Gastroesophageal sphincter (tissue), 4 donors: ENCODE results near the gene RFTN1. TPM values are rescaled to one million over a fixed set of nuclear protein-coding genes. Genes with fewer than 3 reads are reported as not detected.

Experiments used
- ATAC-seq: fragments of 150-250 bp; one replicate; pipeline ENCODE4 v1.9.1; 2016; ENCODE audit warnings: mild to moderate bottlenecking, moderate library complexity
- H3K27ac ChIP-seq, 4 donors: fragments of 200-600 bp; sonication (generic) in 3 of 4; 1 replicate in 3 of 4; 2 replicates in 1 of 4; pipeline ENCODE4 v1.5.1; 2016 to 2019
- H3K27me3 ChIP-seq: fragments of 200-600 bp; sonication (generic); one replicate; pipeline ENCODE4 v1.5.1; 2019
- H3K36me3 ChIP-seq, 2 donors: fragments of 200-600 bp; sonication (generic); one replicate each; pipeline ENCODE4 v1.5.1; 2019; ENCODE audit warnings: control low read depth in 1 of 2
- H3K4me1 ChIP-seq, 3 donors: fragments of 200-600 bp; sonication (generic); 1 replicate in 2 of 3; 2 replicates in 1 of 3; pipeline ENCODE4 v1.5.1; 2016 to 2019; ENCODE audit warnings: control low read depth in 2 of 3
- H3K4me3 ChIP-seq, 2 donors: fragments of 200-600 bp; sonication (generic); one replicate each; pipeline ENCODE4 v1.5.1; 2019; ENCODE audit warnings: mild to moderate bottlenecking in 1 of 2, moderate library complexity in 1 of 2
- H3K9me3 ChIP-seq, 3 donors: fragments of 200-600 bp; sonication (generic); one replicate each; pipeline ENCODE4 v1.5.1; 2017 to 2019; ENCODE audit warnings: control low read depth in 2 of 3
- EP300 ChIP-seq: sonication (generic); formaldehyde crosslinking; IDR thresholded peaks from one replicate; pipeline ENCODE4 v1.6.1; 2017; ENCODE audit warnings: antibody characterized with exemption, mild to moderate bottlenecking
- POLR2A ChIP-seq, 2 donors: fragments of 450-650 bp; IDR thresholded peaks; one replicate each; pipeline ENCODE4 v1.6.1; 2017; ENCODE audit warnings: antibody characterized with exemption in 2 of 2, mild to moderate bottlenecking in 2 of 2, moderate library complexity in 1 of 2
- POLR2AphosphoS5 ChIP-seq: sonication (generic); formaldehyde crosslinking; IDR thresholded peaks from one replicate; pipeline ENCODE4 v1.6.1; 2017; ENCODE audit warnings: antibody characterized with exemption
- WGBS, 2 donors: methylation state at CpG; one replicate each; pipeline ENCODE4 v1.1.5; 2018; ENCODE audit warnings: low coverage in 1 of 2; 5-methylcytosine and 5-hydroxymethylcytosine counted together
- total RNA-seq, 4 donors: library from RNA; depleted of rRNA; stranded (reverse); fragments of >200 nt; gene quantifications; one replicate each; pipeline ENCODE4 v1.1.0, GENCODE V29; 2016
- TF ChIP-seq, protein P1 (sequence below), 4 experiments: fragments of 200-600 bp in 2 of 4; fragments of 450-650 bp in 2 of 4; sonication (generic) in 1 of 4; IDR thresholded peaks; one replicate each; pipeline ENCODE4 v1.5.1; 2017 to 2019; ENCODE audit warnings: antibody characterized with exemption in 4 of 4, mild to moderate bottlenecking in 2 of 4, moderate library complexity in 2 of 4

RFTN1 gene
- total RNA-seq, 4 donors from 2014 or later: 30.6 to 110 (median 68.2) TPM

GRCh38 chr3:16417945-16418739 is 95.4 kb downstream of the RFTN1 start:
- H3K36me3 ChIP-seq: no peaks in the 10 kb centered on the region
- H3K27me3 ChIP-seq: no peaks in the 10 kb centered on the region
- WGBS, 2 donors: 47 to 61% methylated on average over 5 of the region's 5 CpGs
- no peak for TF ChIP-seq POLR2A (IDR thresholded peaks at IDR 0.05)
- TF ChIP-seq POLR2AphosphoS5: no peak
- TF ChIP-seq, protein P1, sequence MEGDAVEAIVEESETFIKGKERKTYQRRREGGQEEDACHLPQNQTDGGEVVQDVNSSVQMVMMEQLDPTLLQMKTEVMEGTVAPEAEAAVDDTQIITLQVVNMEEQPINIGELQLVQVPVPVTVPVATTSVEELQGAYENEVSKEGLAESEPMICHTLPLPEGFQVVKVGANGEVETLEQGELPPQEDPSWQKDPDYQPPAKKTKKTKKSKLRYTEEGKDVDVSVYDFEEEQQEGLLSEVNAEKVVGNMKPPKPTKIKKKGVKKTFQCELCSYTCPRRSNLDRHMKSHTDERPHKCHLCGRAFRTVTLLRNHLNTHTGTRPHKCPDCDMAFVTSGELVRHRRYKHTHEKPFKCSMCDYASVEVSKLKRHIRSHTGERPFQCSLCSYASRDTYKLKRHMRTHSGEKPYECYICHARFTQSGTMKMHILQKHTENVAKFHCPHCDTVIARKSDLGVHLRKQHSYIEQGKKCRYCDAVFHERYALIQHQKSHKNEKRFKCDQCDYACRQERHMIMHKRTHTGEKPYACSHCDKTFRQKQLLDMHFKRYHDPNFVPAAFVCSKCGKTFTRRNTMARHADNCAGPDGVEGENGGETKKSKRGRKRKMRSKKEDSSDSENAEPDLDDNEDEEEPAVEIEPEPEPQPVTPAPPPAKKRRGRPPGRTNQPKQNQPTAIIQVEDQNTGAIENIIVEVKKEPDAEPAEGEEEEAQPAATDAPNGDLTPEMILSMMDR (IDR thresholded peaks at IDR 0.05): no peak
- TF ChIP-seq EP300: no peak
- peaks cover 3 to 47% (median 10%) of the 10 kb centered on the region in 3 donors for H3K4me1 ChIP-seq
- H3K9me3 ChIP-seq: no peaks in the 10 kb centered on the region
- H3K4me3 ChIP-seq: no peak overlapping the region
- ATAC-seq: no peak
- H3K27ac ChIP-seq: peak overlapping the region in 2 of 4 donors; percentile 27 to 35

- no peaks in the 10 kb centered on the region for H3K9me3 ChIP-seq
- peaks cover 3 to 55% (median 12%) of the 10 kb centered on the region in 3 donors for H3K4me1 ChIP-seq
- 67 to 100% methylated on average over 2 to 3 of the region's 3 CpGs for WGBS, 2 donors
- H3K36me3 ChIP-seq: no peaks in the 10 kb centered on the region
- no peak for ATAC-seq
- TF ChIP-seq POLR2A (IDR thresholded peaks at IDR 0.05): no peak
- TF ChIP-seq, protein P1 (IDR thresholded peaks at IDR 0.05): no peak
- H3K27ac ChIP-seq: no peak overlapping the region
- H3K27me3 ChIP-seq: no peaks in the 10 kb centered on the region
- H3K4me3 ChIP-seq: no peak overlapping the region
These were observed 97.5 kb downstream of the RFTN1 start for GRCh38 chr3:16415911-16416476.

DNA sequence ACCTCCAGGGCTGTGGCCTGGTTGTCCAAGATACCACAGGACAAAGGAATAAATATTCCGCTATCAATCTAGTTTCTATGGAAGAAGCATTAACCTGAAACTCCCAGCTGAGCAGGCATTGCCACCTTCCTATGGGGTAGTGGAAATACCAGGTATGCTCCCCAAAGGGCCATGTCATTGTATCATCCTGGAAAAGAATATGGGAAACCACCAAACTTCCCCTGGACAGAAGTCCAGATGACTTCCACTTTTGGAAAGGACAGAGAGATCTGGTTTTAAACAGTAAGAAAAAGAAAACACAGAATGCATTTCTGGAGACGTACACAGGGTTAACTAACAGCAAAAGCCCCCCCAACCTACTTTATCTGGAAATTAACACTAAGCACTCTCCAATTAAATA is 100.2 kb downstream of the RFTN1 start:
- no peaks in the 10 kb centered on the region for H3K27me3 ChIP-seq
- ATAC-seq: no peak
- no peaks in the 10 kb centered on the region for H3K9me3 ChIP-seq
- 78 to 100% methylated on average over 1 to 2 of the region's 2 CpGs for WGBS, 2 donors
- H3K4me3 ChIP-seq: no peak overlapping the region
- peaks cover 0 to 39% (median 9%) of the 10 kb centered on the region in 3 donors for H3K4me1 ChIP-seq
- no peak overlapping the region for H3K27ac ChIP-seq
- no peak for TF ChIP-seq EP300
- TF ChIP-seq POLR2AphosphoS5: no peak
- TF ChIP-seq, protein P1 (IDR thresholded peaks at IDR 0.05): no peak
- TF ChIP-seq POLR2A (IDR thresholded peaks at IDR 0.05): no peak
- peaks cover 0 to 11% of the 10 kb centered on the region in 2 donors for H3K36me3 ChIP-seq

GRCh38 chr3:16412192-16412800 is 101.2 kb downstream of the RFTN1 start:
- 80 to 92% methylated on average over 1 of the region's 1 CpG for WGBS, 2 donors
- TF ChIP-seq, protein P1 (IDR thresholded peaks at IDR 0.05): no peak
- no peak for TF ChIP-seq POLR2A (IDR thresholded peaks at IDR 0.05)
- TF ChIP-seq POLR2AphosphoS5: no peak
- no peak for TF ChIP-seq EP300
- Histone ChIP-seq H3K36me3 (peaks cover 0 to 14% of the 10 kb centered on the region in 2 donors), H3K9me3 (no peaks in the 10 kb centered on the region), H3K4me3 (no peak overlapping the region), H3K4me1 (peaks cover 0 to 33% (median 9%) of the 10 kb centered on the region in 3 donors), H3K27me3 (no peaks in the 10 kb centered on the region), H3K27ac (no peak overlapping the region)
- no peak for ATAC-seq
